SK-N-SH treated with all-trans-retinoic acid at 6 μM for 48 hours (cell line): ENCODE results near the gene CXXC5.
"Not testable (repeated sequence)": the region's sequence is repeated elsewhere in the genome, so short reads cannot be mapped to it uniquely, and the experiment has no call there.

Experiments used
- RARB ChIP-seq: fragments of 250-450 bp; sonication (Bioruptor Pico); IDR thresholded peaks from 2 replicates; pipeline ENCODE4 v1.8.0; 2021; ENCODE audit warnings: mild to moderate bottlenecking, moderate library complexity
- ZNF70 ChIP-seq: fragments of 450-650 bp; formaldehyde crosslinking; IDR thresholded peaks from 2 replicates; pipeline ENCODE4 v1.5.0; 2020; ENCODE audit warnings: mild to moderate bottlenecking, moderate library complexity
- ZNF8 ChIP-seq: fragments of 450-650 bp; formaldehyde crosslinking; IDR thresholded peaks from 2 replicates; pipeline ENCODE4 v1.5.0; 2020; ENCODE audit warnings: mild to moderate bottlenecking, moderate library complexity
- TF ChIP-seq, protein P1 (sequence below): fragments of 250-450 bp; sonication (Bioruptor Pico); IDR thresholded peaks from 2 replicates; pipeline ENCODE4 v1.8.0; 2020; ENCODE audit warnings: mild to moderate bottlenecking, moderate library complexity, borderline replicate concordance
- TF ChIP-seq, protein P2 (sequence below): fragments of 250-450 bp; sonication (Bioruptor Pico); IDR thresholded peaks from 2 replicates; pipeline ENCODE4 v1.8.0; 2021; ENCODE audit warnings: low read depth, mild to moderate bottlenecking, moderate library complexity, borderline replicate concordance

DNA sequence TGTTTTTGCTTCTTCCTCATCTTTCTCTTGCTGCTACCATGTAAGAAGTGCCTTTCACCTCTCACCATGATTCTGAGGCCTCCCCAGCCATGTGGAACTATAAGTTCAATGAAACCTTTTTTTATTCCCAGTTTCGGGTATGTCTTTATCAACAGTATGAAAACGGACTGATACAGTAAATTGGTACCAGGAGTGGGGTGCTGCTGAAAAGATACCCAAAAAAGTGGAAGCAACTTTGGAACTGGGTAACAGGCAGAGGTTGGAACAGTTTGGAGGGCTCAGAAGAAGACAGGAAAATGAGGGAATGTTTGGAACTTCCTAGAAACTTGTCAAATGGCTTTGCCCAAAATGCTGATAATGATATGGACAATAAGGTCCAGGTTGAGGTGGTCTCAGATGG, 70.3 kb downstream of the CXXC5 start:
- TF ChIP-seq, protein P1, sequence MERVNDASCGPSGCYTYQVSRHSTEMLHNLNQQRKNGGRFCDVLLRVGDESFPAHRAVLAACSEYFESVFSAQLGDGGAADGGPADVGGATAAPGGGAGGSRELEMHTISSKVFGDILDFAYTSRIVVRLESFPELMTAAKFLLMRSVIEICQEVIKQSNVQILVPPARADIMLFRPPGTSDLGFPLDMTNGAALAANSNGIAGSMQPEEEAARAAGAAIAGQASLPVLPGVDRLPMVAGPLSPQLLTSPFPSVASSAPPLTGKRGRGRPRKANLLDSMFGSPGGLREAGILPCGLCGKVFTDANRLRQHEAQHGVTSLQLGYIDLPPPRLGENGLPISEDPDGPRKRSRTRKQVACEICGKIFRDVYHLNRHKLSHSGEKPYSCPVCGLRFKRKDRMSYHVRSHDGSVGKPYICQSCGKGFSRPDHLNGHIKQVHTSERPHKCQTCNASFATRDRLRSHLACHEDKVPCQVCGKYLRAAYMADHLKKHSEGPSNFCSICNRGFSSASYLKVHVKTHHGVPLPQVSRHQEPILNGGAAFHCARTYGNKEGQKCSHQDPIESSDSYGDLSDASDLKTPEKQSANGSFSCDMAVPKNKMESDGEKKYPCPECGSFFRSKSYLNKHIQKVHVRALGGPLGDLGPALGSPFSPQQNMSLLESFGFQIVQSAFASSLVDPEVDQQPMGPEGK = not testable (repeated sequence)
- not testable (repeated sequence) for TF ChIP-seq ZNF70; RARB (CRISPR knock-in tag); ZNF8 (CRISPR knock-in tag)
- TF ChIP-seq, protein P2, sequence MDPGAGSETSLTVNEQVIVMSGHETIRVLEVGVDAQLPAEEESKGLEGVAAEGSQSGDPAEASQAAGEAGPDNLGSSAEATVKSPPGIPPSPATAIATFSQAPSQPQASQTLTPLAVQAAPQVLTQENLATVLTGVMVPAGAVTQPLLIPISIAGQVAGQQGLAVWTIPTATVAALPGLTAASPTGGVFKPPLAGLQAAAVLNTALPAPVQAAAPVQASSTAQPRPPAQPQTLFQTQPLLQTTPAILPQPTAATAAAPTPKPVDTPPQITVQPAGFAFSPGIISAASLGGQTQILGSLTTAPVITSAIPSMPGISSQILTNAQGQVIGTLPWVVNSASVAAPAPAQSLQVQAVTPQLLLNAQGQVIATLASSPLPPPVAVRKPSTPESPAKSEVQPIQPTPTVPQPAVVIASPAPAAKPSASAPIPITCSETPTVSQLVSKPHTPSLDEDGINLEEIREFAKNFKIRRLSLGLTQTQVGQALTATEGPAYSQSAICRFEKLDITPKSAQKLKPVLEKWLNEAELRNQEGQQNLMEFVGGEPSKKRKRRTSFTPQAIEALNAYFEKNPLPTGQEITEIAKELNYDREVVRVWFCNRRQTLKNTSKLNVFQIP (CRISPR knock-in tag) = not testable (repeated sequence)
